GM19043 (cell line): ENCODE results near the gene PDGFB.

Source experiments
- ATAC-seq: cut with Tn5 transposase; IDR thresholded peaks from one replicate; pipeline ENCODE4 v1.9.1; 2021; ENCODE audit warnings: low read depth; ENCODE audit not compliant: unreplicated experiment

Gene PDGFB

GRCh38 chr22:39255449-39256185 lies 10.8 kb upstream of the PDGFB start:
- ATAC-seq: no peak

- no peak for ATAC-seq
Observed at GRCh38 chr22:39254789-39255298, 10.1 kb upstream of the PDGFB start.

- ATAC-seq: no peak
Observed at GRCh38 chr22:39254122-39254521, 9.3 kb upstream of the PDGFB start.

- ATAC-seq: no peak
Observed at GRCh38 chr22:39253435-39254070, 8.8 kb upstream of the PDGFB start.

GRCh38 chr22:39252461-39253434 lies 8.0 kb upstream of the PDGFB start:
- ATAC-seq: no peak

- no peak for ATAC-seq
Observed at GRCh38 chr22:39251762-39252460, 7.1 kb upstream of the PDGFB start.

GRCh38 chr22:39250838-39251237 lies 6.1 kb upstream of the PDGFB start:
- no peak for ATAC-seq

- no peak for ATAC-seq
Observed at GRCh38 chr22:39250131-39250530, 5.3 kb upstream of the PDGFB start.

- no peak for ATAC-seq
Observed at GRCh38 chr22:39249086-39249704, 4.4 kb upstream of the PDGFB start.

GRCh38 chr22:39248254-39248653 lies 3.5 kb upstream of the PDGFB start:
- ATAC-seq: no peak

GRCh38 chr22:39247361-39247760 lies 2.6 kb upstream of the PDGFB start:
- no peak for ATAC-seq

- no peak for ATAC-seq
Observed at GRCh38 chr22:39246690-39247332, 2.0 kb upstream of the PDGFB start.

GRCh38 chr22:39246217-39246616 lies 1.4 kb upstream of the PDGFB start:
- ATAC-seq: no peak

GRCh38 chr22:39245130-39246039 lies 603 bp upstream of the PDGFB start:
- no peak for ATAC-seq

- ATAC-seq: no peak
Observed at GRCh38 chr22:39244136-39244495, 666 bp downstream of the PDGFB start.

GRCh38 chr22:39243439-39244135 lies 1.2 kb downstream of the PDGFB start:
- no peak for ATAC-seq

GRCh38 chr22:39242595-39243438 lies 2.0 kb downstream of the PDGFB start:
- no peak for ATAC-seq
